HepG2 (cell line): ENCODE data around the gene PPP4R3A. TPM values are rescaled to one million over a fixed set of nuclear protein-coding genes. Genes with fewer than 3 reads are reported as not detected.

Experiments
- CAMTA2 ChIP-seq: sonication (generic); formaldehyde crosslinking; IDR thresholded peaks from 2 replicates; pipeline ENCODE4 v1.4.0; 2020; ENCODE audit warnings: mild to moderate bottlenecking, missing genetic modification reagents, borderline replicate concordance
- CBFB ChIP-seq: sonication (generic); formaldehyde crosslinking; IDR thresholded peaks from 2 replicates; pipeline ENCODE4 v1.4.0; 2020; ENCODE audit warnings: missing genetic modification reagents
- GATA4 ChIP-seq: sonication (generic); IDR thresholded peaks from 2 replicates; pipeline ENCODE4 v1.6.1; 2016; ENCODE audit warnings: antibody characterized with exemption, low read depth, borderline replicate concordance
- JARID2 ChIP-seq: sonication (generic); formaldehyde crosslinking; IDR thresholded peaks from 2 replicates; pipeline ENCODE4 v1.8.1; 2023; ENCODE audit warnings: missing genetic modification reagents, inconsistent platforms; ENCODE audit not compliant: insufficient replicate concordance
- KAT7 ChIP-seq: IDR thresholded peaks from 2 replicates; pipeline ENCODE4 v1.6.1; 2018; ENCODE audit warnings: borderline replicate concordance, missing compliant biosample characterization
- KDM6A ChIP-seq: IDR thresholded peaks from 2 replicates; pipeline ENCODE4 v1.6.1; 2016; ENCODE audit warnings: low read depth
- ZBTB33 ChIP-seq: sonication (generic); formaldehyde crosslinking; IDR thresholded peaks from 2 replicates; pipeline ENCODE4 v1.4.0; 2020; ENCODE audit warnings: missing genetic modification reagents
- ZNF720 ChIP-seq: sonication (generic); formaldehyde crosslinking; IDR thresholded peaks from 2 replicates; pipeline ENCODE4 v1.4.0; 2020; ENCODE audit warnings: missing genetic modification reagents
- polyA plus RNA-seq, 8 experiments: library from polyadenylated mRNA; depleted of rRNA in 3 of 8; stranded (reverse) in 7 of 8; unstranded in 1 of 8; fragments of >200 nt; fragmentation: Illumina TruSeq in 4 of 8; extraction: Trizol in 4 of 8; gene quantifications; 2 replicates each; pipeline versions ENCODE4 v1.2.1 to v1.2.3, GENCODE V29; 2011 to 2016; ENCODE audit warnings: low read depth in 4 of 8, missing spikeins in 1 of 8, mixed read lengths in 1 of 8; ENCODE audit not compliant: insufficient read depth in 1 of 8
- total RNA-seq, 5 experiments: library from RNA; depleted of rRNA; stranded (reverse); fragments of >200 nt; fragmentation: Illumina TruSeq; extraction: Trizol; gene quantifications; 2 replicates each; pipeline ENCODE4 v1.2.3, GENCODE V29; 2016; ENCODE audit warnings: low read depth in 1 of 5
- TF ChIP-seq, protein P1 (sequence below): IDR thresholded peaks from 2 replicates; pipeline ENCODE4 v1.6.1; 2018; ENCODE audit warnings: missing genetic modification reagents
- TF ChIP-seq, protein P2 (sequence below): sonication (generic); formaldehyde crosslinking; conservative IDR thresholded peaks from 2 replicates; pipeline ENCODE4 v1.8.1; 2023; ENCODE audit warnings: missing genetic modification reagents
- TF ChIP-seq, protein P3 (sequence below): sonication (generic); formaldehyde crosslinking; IDR thresholded peaks from 2 replicates; pipeline ENCODE4 v1.4.0; 2020; ENCODE audit warnings: low read depth, mild to moderate bottlenecking, missing genetic modification reagents
- TF ChIP-seq, protein P4 (sequence below): sonication (generic); formaldehyde crosslinking; IDR thresholded peaks from 2 replicates; pipeline ENCODE4 v1.8.1; 2022; ENCODE audit warnings: mild to moderate bottlenecking, missing genetic modification reagents
- TF ChIP-seq, protein P5 (sequence below): sonication (generic); formaldehyde crosslinking; IDR thresholded peaks from 2 replicates; pipeline ENCODE4 v1.4.0; 2020; ENCODE audit warnings: missing genetic modification reagents
- TF ChIP-seq, protein P6 (sequence below): sonication (generic); formaldehyde crosslinking; IDR thresholded peaks from 2 replicates; pipeline ENCODE4 v1.5.1; 2020; ENCODE audit warnings: mild to moderate bottlenecking, missing genetic modification reagents, moderate library complexity

PPP4R3A gene
- total and polyA plus RNA-seq, 2 of the 13 experiments (the other 11 are each of a cell fraction or from before 2014, with no cell fraction given), result 22.5 to 57.4 TPM

- TF ChIP-seq CBFB (peak; percentile 87), ZNF720 (CRISPR knock-in tag) (no peak), KDM6A (CRISPR knock-in tag) (0 out of 2 replicates have a peak, but pooled peaks have one; percentile 30), CAMTA2 (no peak; the same call in 1 of the 2 replicates), ZBTB33 (CRISPR knock-in tag) (no peak; the same call in 1 of the 2 replicates), GATA4 (0 out of 2 replicates have a peak, but pooled peaks have one; percentile 2), JARID2 (CRISPR knock-in tag) (no peak), KAT7 (peak; percentile 92)
- TF ChIP-seq, protein P1, sequence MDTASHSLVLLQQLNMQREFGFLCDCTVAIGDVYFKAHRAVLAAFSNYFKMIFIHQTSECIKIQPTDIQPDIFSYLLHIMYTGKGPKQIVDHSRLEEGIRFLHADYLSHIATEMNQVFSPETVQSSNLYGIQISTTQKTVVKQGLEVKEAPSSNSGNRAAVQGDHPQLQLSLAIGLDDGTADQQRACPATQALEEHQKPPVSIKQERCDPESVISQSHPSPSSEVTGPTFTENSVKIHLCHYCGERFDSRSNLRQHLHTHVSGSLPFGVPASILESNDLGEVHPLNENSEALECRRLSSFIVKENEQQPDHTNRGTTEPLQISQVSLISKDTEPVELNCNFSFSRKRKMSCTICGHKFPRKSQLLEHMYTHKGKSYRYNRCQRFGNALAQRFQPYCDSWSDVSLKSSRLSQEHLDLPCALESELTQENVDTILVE (CRISPR knock-in tag), result peak; percentile 99
- TF ChIP-seq, protein P2, sequence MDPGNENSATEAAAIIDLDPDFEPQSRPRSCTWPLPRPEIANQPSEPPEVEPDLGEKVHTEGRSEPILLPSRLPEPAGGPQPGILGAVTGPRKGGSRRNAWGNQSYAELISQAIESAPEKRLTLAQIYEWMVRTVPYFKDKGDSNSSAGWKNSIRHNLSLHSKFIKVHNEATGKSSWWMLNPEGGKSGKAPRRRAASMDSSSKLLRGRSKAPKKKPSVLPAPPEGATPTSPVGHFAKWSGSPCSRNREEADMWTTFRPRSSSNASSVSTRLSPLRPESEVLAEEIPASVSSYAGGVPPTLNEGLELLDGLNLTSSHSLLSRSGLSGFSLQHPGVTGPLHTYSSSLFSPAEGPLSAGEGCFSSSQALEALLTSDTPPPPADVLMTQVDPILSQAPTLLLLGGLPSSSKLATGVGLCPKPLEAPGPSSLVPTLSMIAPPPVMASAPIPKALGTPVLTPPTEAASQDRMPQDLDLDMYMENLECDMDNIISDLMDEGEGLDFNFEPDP, result no peak
- TF ChIP-seq, protein P3, sequence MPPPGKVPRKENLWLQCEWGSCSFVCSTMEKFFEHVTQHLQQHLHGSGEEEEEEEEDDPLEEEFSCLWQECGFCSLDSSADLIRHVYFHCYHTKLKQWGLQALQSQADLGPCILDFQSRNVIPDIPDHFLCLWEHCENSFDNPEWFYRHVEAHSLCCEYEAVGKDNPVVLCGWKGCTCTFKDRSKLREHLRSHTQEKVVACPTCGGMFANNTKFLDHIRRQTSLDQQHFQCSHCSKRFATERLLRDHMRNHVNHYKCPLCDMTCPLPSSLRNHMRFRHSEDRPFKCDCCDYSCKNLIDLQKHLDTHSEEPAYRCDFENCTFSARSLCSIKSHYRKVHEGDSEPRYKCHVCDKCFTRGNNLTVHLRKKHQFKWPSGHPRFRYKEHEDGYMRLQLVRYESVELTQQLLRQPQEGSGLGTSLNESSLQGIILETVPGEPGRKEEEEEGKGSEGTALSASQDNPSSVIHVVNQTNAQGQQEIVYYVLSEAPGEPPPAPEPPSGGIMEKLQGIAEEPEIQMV, result peak; percentile 56; the same call in 1 of the 2 replicates
- TF ChIP-seq, protein P4, sequence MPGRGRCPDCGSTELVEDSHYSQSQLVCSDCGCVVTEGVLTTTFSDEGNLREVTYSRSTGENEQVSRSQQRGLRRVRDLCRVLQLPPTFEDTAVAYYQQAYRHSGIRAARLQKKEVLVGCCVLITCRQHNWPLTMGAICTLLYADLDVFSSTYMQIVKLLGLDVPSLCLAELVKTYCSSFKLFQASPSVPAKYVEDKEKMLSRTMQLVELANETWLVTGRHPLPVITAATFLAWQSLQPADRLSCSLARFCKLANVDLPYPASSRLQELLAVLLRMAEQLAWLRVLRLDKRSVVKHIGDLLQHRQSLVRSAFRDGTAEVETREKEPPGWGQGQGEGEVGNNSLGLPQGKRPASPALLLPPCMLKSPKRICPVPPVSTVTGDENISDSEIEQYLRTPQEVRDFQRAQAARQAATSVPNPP, result peak; percentile 63; the same call in 1 of the 2 replicates
- TF ChIP-seq, protein P5, sequence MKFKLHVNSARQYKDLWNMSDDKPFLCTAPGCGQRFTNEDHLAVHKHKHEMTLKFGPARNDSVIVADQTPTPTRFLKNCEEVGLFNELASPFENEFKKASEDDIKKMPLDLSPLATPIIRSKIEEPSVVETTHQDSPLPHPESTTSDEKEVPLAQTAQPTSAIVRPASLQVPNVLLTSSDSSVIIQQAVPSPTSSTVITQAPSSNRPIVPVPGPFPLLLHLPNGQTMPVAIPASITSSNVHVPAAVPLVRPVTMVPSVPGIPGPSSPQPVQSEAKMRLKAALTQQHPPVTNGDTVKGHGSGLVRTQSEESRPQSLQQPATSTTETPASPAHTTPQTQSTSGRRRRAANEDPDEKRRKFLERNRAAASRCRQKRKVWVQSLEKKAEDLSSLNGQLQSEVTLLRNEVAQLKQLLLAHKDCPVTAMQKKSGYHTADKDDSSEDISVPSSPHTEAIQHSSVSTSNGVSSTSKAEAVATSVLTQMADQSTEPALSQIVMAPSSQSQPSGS (CRISPR knock-in tag), result peak; percentile 81
- TF ChIP-seq, protein P6, sequence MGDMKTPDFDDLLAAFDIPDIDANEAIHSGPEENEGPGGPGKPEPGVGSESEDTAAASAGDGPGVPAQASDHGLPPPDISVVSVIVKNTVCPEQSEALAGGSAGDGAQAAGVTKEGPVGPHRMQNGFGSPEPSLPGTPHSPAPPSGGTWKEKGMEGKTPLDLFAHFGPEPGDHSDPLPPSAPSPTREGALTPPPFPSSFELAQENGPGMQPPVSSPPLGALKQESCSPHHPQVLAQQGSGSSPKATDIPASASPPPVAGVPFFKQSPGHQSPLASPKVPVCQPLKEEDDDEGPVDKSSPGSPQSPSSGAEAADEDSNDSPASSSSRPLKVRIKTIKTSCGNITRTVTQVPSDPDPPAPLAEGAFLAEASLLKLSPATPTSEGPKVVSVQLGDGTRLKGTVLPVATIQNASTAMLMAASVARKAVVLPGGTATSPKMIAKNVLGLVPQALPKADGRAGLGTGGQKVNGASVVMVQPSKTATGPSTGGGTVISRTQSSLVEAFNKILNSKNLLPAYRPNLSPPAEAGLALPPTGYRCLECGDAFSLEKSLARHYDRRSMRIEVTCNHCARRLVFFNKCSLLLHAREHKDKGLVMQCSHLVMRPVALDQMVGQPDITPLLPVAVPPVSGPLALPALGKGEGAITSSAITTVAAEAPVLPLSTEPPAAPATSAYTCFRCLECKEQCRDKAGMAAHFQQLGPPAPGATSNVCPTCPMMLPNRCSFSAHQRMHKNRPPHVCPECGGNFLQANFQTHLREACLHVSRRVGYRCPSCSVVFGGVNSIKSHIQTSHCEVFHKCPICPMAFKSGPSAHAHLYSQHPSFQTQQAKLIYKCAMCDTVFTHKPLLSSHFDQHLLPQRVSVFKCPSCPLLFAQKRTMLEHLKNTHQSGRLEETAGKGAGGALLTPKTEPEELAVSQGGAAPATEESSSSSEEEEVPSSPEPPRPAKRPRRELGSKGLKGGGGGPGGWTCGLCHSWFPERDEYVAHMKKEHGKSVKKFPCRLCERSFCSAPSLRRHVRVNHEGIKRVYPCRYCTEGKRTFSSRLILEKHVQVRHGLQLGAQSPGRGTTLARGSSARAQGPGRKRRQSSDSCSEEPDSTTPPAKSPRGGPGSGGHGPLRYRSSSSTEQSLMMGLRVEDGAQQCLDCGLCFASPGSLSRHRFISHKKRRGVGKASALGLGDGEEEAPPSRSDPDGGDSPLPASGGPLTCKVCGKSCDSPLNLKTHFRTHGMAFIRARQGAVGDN (CRISPR knock-in tag), result peak; percentile 98
Observed at GRCh38 chr14:91510171-91511042, at the start of gene PPP4R3A (continued).
